Heart right ventricle (tissue), 16 donors: ENCODE measurements around the gene PARK7. TPM values are rescaled to one million over a fixed set of nuclear protein-coding genes. Genes with fewer than 3 reads are reported as not detected.

Source experiments
- ATAC-seq, 8 donors: fragments of 200-7000 bp; cut with Tn5 transposase; one replicate each; pipeline ENCODE4 v1.9.1; 2020; ENCODE audit warnings: mild to moderate bottlenecking in 8 of 8, moderate library complexity in 8 of 8, moderate number of reproducible peaks in 1 of 8
- DNase-seq, 2 donors: peaks; one replicate each; pipeline ENCODE4 v3.0.0-alpha.2; 2020
- H3K27ac ChIP-seq, 10 donors: fragments of 200-600 bp; sonication (generic) in 2 of 10; one replicate each; pipeline versions ENCODE4 v1.5.0 to v1.8.0; 2020 to 2022; ENCODE audit warnings: mild to moderate bottlenecking in 3 of 10
- H3K27me3 ChIP-seq, 7 donors: fragments of 200-600 bp; one replicate each; pipeline ENCODE4 v1.8.0; 2021 to 2022; ENCODE audit warnings: mild to moderate bottlenecking in 2 of 7
- H3K36me3 ChIP-seq, 9 donors: fragments of 200-600 bp; sonication (generic) in 1 of 9; one replicate each; pipeline versions ENCODE4 v1.5.0 to v1.8.0; 2020 to 2022; ENCODE audit warnings: mild to moderate bottlenecking in 2 of 9
- H3K4me1 ChIP-seq, 9 donors: fragments of 200-600 bp; sonication (generic) in 1 of 9; one replicate each; pipeline versions ENCODE4 v1.5.0 to v1.8.0; 2020 to 2022; ENCODE audit warnings: mild to moderate bottlenecking in 4 of 9
- H3K4me3 ChIP-seq, 10 donors: fragments of 200-600 bp; sonication (generic) in 2 of 10; one replicate each; pipeline versions ENCODE4 v1.5.0 to v1.8.0; 2020 to 2022; ENCODE audit warnings: mild to moderate bottlenecking in 7 of 10, moderate library complexity in 2 of 10
- H3K9me3 ChIP-seq, 11 donors: fragments of 200-600 bp in 10 of 11; sonication (generic) in 2 of 11; one replicate each; pipeline versions ENCODE4 v1.5.0 to v1.8.0; 2013 to 2022; ENCODE audit warnings: mild to moderate bottlenecking in 2 of 11, control low read depth in 1 of 11, moderate library complexity in 1 of 11
- WGBS, 2 donors: extraction: QIAGEN DNeasy Blood & Tissue Kit; methylation state at CpG; one replicate each; pipeline ENCODE4 v1.1.7; 2013; ENCODE audit warnings: inconsistent platforms in 1 of 2; 5-methylcytosine and 5-hydroxymethylcytosine counted together
- intact Hi-C, 10 donors: fragments of 100-400 bp; cut with DNase I; formaldehyde crosslinking; loops; one replicate each; pipeline versions ENCODE4 v1.11.1 to v1.14.2; 2022
- polyA plus RNA-seq, 2 donors: library from polyadenylated mRNA; stranded (reverse); fragments of 200-250 nt; gene quantifications; one replicate each; pipeline ENCODE4 v1.2.3, GENCODE V29; 2013
- total RNA-seq, 10 donors: library from RNA; stranded (reverse); fragmentation: NEBNext Ultra II Directional in 3 of 10; extraction: Animal tissue kit (Norgen Biotek cat#: 25700) in 3 of 10; gene quantifications; one replicate each; pipeline versions ENCODE4 v1.2.1 to v1.2.4, GENCODE V29; 2021 to 2023
- TF ChIP-seq, protein P1 (sequence below), 9 donors: fragments of 200-600 bp; sonication (generic) in 2 of 9; IDR thresholded peaks; one replicate each; pipeline versions ENCODE4 v1.5.0 to v1.8.0; 2021 to 2022; ENCODE audit warnings: antibody characterized with exemption in 9 of 9, mild to moderate bottlenecking in 5 of 9, moderate library complexity in 1 of 9
- donor health status: Arrhythmogenic right ventricular cardiomyopathy.
- donor health status: ischemic (EF 13 %, LVEDD 7.1; RV severe dilation, severe dysfunction).
- donor health status: healthy with polysubstance abuse.
- donor health status: DM: no; HTN: yes; CAD: no.
- donor health status: DM: no; HTN: no; CAD: no.
- donor health status: ischemic (EF 25% LVEDD 6.9; RV normal size, moderate dysfunction).
- donor health status: ischemic (EF 25% LVEDD 5.7; RV mildly dilated, moderate dysfunction).
- donor health status: healthy.
- donor health status: DM: yes; HTN: yes; CAD: no.
- donor health status: Ischemic cardiomyopathy.
- donor health status: ischemic (EF 35%, LVEDD 5.7; RV mildly dilated, moderate dysfunction).
- donor health status: nonischemic (EF 11% LVEDD 7.7; RV severe dilation, severe dysfunction).
- donor health status: DM: yes; HTN: yes; CAD: no.
- donor health status: PGD.
- donor health status: ischemic (EF 29% LVEDD 5.4; RV normal size, mild dysfunction).
- donor health status: nonischemic (EF 23%, LVEDD 6.1; RV moderate dilation, normal function).

Gene PARK7
- total and polyA plus RNA-seq, 12 donors = 322 to 462 (median 353) TPM

DNA sequence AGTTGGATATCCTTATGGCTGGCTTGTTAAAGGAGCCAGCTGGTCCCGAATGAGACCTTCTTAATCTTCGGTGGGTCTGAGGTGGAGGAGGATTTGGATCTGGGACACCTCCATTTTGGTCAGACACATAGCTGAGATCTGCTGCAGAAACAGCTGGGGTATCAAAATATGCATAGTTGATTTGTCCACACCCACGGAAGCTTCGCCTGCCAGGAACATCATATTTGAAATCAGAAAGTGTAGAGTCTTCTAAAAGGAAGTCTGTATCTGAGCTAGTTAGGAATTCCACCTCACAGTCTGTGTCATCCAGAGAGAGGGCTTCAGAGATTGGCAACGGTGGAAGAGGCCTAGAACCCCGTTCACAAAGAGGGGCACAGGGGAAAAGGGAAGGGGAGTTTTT, 52.3 kb downstream of the PARK7 start:
- WGBS, 2 donors = 72 to 73% methylated on average over 6 of the region's 6 CpGs
- intact Hi-C loops = loop anchor here in 4 of 10 donors (10.0 kb wide), 1 partner anchor 331 kb away; no protein-coding TSS in a partner anchor
- peaks cover 8 to 44% (median 33%) of the 10 kb centered on the region in 9 donors for H3K4me1 ChIP-seq

DNA sequence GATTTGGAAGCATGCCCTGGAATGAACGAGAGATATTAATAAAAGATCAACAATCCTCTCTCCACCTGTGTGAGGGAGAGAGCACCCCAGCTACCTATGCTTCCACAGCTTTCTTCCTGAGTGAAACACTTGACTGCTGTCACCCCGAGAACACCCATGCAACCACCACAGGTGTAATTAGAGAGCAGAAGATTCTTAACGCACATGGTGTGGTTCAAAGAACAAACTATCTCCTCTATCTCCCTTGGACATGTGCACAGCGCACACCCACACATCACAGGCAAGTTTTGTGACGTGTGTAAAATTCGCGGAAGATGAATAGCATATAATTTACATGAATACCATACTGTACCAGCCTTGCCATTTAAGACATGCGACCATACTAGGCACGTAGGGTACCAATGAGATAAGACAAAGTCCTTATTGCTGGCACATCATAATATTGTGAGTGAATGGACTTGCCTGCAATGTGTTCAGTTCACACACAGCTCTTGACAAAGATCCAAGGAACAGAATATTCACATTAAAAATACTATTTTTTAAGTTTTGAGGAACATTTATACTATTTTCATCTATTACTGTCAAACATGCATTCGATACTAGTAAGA, 53.0 kb downstream of the PARK7 start:
- DNase-seq = no peak
- TF ChIP-seq, protein P1, sequence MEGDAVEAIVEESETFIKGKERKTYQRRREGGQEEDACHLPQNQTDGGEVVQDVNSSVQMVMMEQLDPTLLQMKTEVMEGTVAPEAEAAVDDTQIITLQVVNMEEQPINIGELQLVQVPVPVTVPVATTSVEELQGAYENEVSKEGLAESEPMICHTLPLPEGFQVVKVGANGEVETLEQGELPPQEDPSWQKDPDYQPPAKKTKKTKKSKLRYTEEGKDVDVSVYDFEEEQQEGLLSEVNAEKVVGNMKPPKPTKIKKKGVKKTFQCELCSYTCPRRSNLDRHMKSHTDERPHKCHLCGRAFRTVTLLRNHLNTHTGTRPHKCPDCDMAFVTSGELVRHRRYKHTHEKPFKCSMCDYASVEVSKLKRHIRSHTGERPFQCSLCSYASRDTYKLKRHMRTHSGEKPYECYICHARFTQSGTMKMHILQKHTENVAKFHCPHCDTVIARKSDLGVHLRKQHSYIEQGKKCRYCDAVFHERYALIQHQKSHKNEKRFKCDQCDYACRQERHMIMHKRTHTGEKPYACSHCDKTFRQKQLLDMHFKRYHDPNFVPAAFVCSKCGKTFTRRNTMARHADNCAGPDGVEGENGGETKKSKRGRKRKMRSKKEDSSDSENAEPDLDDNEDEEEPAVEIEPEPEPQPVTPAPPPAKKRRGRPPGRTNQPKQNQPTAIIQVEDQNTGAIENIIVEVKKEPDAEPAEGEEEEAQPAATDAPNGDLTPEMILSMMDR (IDR thresholded peaks at IDR 0.05) = no peak
- H3K27ac ChIP-seq = peak overlapping the region in 4 of 10 donors; percentile 9 to 50 (median 38)
- intact Hi-C loops = loop anchor here in 4 of 10 donors (10.0 kb wide), 1 partner anchor 330 kb away; no protein-coding TSS in a partner anchor
- peaks cover 0 to 47% (median 7%) of the 10 kb centered on the region in 9 donors for H3K36me3 ChIP-seq
- H3K9me3 ChIP-seq = no peaks in the 10 kb centered on the region
- no peak overlapping the region for H3K4me3 ChIP-seq
- no peak for ATAC-seq
- H3K4me1 ChIP-seq = peaks cover 8 to 45% (median 33%) of the 10 kb centered on the region in 9 donors
- 87 to 89% methylated on average over 10 of the region's 10 CpGs for WGBS, 2 donors
- H3K27me3 ChIP-seq = peaks cover 0 to 6% (median 0%) of the 10 kb centered on the region in 7 donors

More for the DNA sequence above, 52.3 kb downstream of the PARK7 start:
- no peak for ATAC-seq
- peaks cover 0 to 51% (median 7%) of the 10 kb centered on the region in 9 donors for H3K36me3 ChIP-seq
- peaks cover 0 to 6% (median 0%) of the 10 kb centered on the region in 7 donors for H3K27me3 ChIP-seq
- no peak for DNase-seq
- H3K9me3 ChIP-seq = no peaks in the 10 kb centered on the region
- H3K27ac ChIP-seq = no peak overlapping the region
- H3K4me3 ChIP-seq = no peak overlapping the region
- TF ChIP-seq, protein P1 (IDR thresholded peaks at IDR 0.05) = no peak

DNA sequence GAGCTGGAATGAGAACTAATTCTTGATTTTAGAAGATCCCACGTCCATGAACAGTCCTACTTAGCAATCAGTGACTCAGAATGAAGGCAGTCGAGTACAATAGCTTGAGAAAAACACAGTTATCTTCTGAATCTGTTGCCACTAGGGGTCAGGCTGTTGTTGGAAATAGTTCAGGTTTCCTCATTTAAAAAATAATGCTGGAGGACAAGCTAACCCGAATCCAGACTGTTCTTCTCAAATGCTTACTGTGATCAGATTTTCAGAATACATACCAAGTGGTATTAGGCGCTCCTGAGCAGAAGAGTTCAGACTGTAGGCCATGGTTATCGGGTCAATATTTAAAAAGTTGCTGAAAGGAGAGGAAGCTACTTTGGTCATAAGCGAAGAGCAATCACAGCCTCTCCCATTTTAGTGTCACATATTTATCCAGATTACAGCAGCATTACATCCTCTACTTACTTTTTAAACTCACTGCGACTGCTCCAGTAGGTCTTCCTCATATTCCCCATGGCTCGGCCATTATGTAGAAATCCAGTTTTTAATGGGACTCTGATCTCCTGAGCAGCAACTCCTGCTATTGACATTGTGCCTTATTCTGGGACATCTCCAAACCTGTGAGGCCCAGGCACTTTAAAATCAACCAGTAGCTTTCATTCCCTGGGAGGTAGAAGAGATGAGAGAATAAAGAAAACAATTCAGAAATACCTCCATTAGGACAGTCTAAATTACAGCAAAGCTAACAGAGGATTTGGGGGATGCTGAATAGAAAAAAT, 53.7 kb downstream of the PARK7 start:
- 31 to 41% methylated on average over 8 of the region's 8 CpGs for WGBS, 2 donors
- H3K4me3 ChIP-seq = peak overlapping the region in 1 of 10 donors; percentile 8
- H3K4me1 ChIP-seq = peaks cover 8 to 52% (median 36%) of the 10 kb centered on the region in 9 donors
- H3K27me3 ChIP-seq = peaks cover 0 to 6% (median 0%) of the 10 kb centered on the region in 7 donors
- ATAC-seq (peak; percentile 52 to 82 (median 75)), DNase-seq (peak in 1 of 2 donors; percentile 78)
- no peaks in the 10 kb centered on the region for H3K9me3 ChIP-seq
- peaks cover 0 to 41% (median 7%) of the 10 kb centered on the region in 9 donors for H3K36me3 ChIP-seq
- peak overlapping the region in 8 of 10 donors; percentile 9 to 56 (median 38) for H3K27ac ChIP-seq
- TF ChIP-seq, protein P1 (IDR thresholded peaks at IDR 0.05) = peak; percentile 33 to 80 (median 66)
- intact Hi-C loops = loop anchor here in 5 of 10 donors (5.0 to 10.0 kb wide), 3 partner anchors 33 to 330 kb away; no protein-coding TSS in a partner anchor

DNA sequence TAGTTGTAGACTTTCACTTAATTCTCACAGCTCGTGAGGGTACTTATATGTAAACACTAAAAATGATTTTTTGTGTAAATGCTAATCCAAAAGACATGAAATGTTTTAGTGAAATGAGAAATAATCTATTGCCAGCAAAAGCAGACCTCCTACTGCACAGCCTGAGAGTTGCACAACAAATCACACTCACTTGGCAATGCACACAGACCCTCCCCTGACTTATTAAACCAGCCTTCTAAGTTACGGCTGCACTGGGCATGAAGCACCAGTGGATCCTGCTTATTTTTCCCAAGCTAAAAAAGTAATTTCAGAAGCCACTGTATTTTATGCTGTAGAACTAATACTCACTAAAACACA, 54.3 kb downstream of the PARK7 start:
- TF ChIP-seq, protein P1 (IDR thresholded peaks at IDR 0.05) = no peak
- 59 to 76% methylated on average over 2 of the region's 2 CpGs for WGBS, 2 donors
- intact Hi-C loops = loop anchor here in 5 of 10 donors (5.0 to 10.0 kb wide), 3 partner anchors 33 to 329 kb away; no protein-coding TSS in a partner anchor
- peaks cover 8 to 56% (median 36%) of the 10 kb centered on the region in 9 donors for H3K4me1 ChIP-seq
- no peaks in the 10 kb centered on the region for H3K9me3 ChIP-seq
- ATAC-seq = peak in 7 of 8 donors; percentile 42 to 80 (median 64)
- H3K36me3 ChIP-seq = peaks cover 0 to 40% (median 7%) of the 10 kb centered on the region in 9 donors
- H3K4me3 ChIP-seq = no peak overlapping the region
- DNase-seq = no peak
- peaks cover 0 to 6% (median 0%) of the 10 kb centered on the region in 7 donors for H3K27me3 ChIP-seq
- peak overlapping the region in 5 of 10 donors; percentile 30 to 56 (median 38) for H3K27ac ChIP-seq
